ENCODE data around the gene KLK10. TPM values are rescaled to one million over a fixed set of nuclear protein-coding genes. Genes with fewer than 3 reads are reported as not detected.

Gene KLK10
- total and polyA plus RNA-seq, 2 donors (not counting 1 experiment from before 2014, with no cell fraction given), result 0.03 TPM; not detected in 1

GRCh38 chr19:51029718-51030117, 10.2 kb upstream of the KLK10 start:
- H4K20me1 ChIP-seq (ENCODE audit: control insufficient read depth, extremely low read depth, insufficient read depth, low read length), result no peaks in the 10 kb centered on the region
- no peaks in the 10 kb centered on the region for H3K79me2 ChIP-seq (ENCODE audit: control insufficient read depth, insufficient read depth, low read length)
- TF ChIP-seq CTCF (conservative IDR thresholded peaks at IDR 0.05 in 1 of 2, IDR thresholded peaks at IDR 0.05 in 1 of 2; ENCODE audit: low read depth in 1 of 2, low read length in 2 of 2), result no peak
- no peak for TF ChIP-seq EZH2 (IDR thresholded peaks at IDR 0.05; ENCODE audit: low read length, missing control alignments)
- H3K27me3 ChIP-seq (ENCODE audit: control insufficient read depth, insufficient read depth, low read length), result no peaks in the 10 kb centered on the region
- H3K9ac ChIP-seq (ENCODE audit: insufficient read depth, low read length), result no peak overlapping the region
- H2AFZ ChIP-seq (ENCODE audit: low read length), result no peak overlapping the region
- no peaks in the 10 kb centered on the region for H3K9me3 ChIP-seq (ENCODE audit: control insufficient read depth, insufficient read depth, low read depth, low read length)
- H3K36me3 ChIP-seq (ENCODE audit: control insufficient read depth, insufficient read depth, low read length), result no peaks in the 10 kb centered on the region
- no peak overlapping the region for H3K4me2 ChIP-seq (ENCODE audit: extremely low read depth, insufficient read depth, low read length)
- no peaks in the 10 kb centered on the region for H3K4me1 ChIP-seq (ENCODE audit: control insufficient read depth, extremely low read depth, insufficient read depth, low read length)
- H3K27ac ChIP-seq (ENCODE audit: insufficient read depth, low read length), result no peak overlapping the region
- H3K4me3 ChIP-seq (replicated peaks in 1 of 4; ENCODE audit: control extremely low read depth in 1 of 4, insufficient read depth in 1 of 4, low read depth in 3 of 4, low read length in 4 of 4), result no peak overlapping the region
- DNase-seq (ENCODE audit: low read depth in 2 of 2), result no peak

GRCh38 chr19:51027873-51028272, 8.4 kb upstream of the KLK10 start:
- no peaks in the 10 kb centered on the region for H3K79me2 ChIP-seq (ENCODE audit: control insufficient read depth, insufficient read depth, low read length)
- no peaks in the 10 kb centered on the region for H3K9me3 ChIP-seq (ENCODE audit: control insufficient read depth, insufficient read depth, low read depth, low read length)
- H3K4me3 ChIP-seq (replicated peaks in 1 of 4; ENCODE audit: control extremely low read depth in 1 of 4, insufficient read depth in 1 of 4, low read depth in 3 of 4, low read length in 4 of 4), result no peak overlapping the region
- H3K4me1 ChIP-seq (ENCODE audit: control insufficient read depth, extremely low read depth, insufficient read depth, low read length), result no peaks in the 10 kb centered on the region
- DNase-seq (ENCODE audit: low read depth in 2 of 2), result no peak
- no peak overlapping the region for H3K9ac ChIP-seq (ENCODE audit: insufficient read depth, low read length)
- no peak overlapping the region for H2AFZ ChIP-seq (ENCODE audit: low read length)
- no peaks in the 10 kb centered on the region for H3K27me3 ChIP-seq (ENCODE audit: control insufficient read depth, insufficient read depth, low read length)
- no peak overlapping the region for H3K4me2 ChIP-seq (ENCODE audit: extremely low read depth, insufficient read depth, low read length)
- no peak overlapping the region for H3K27ac ChIP-seq (ENCODE audit: insufficient read depth, low read length)
- H3K36me3 ChIP-seq (ENCODE audit: control insufficient read depth, insufficient read depth, low read length), result no peaks in the 10 kb centered on the region
- H4K20me1 ChIP-seq (ENCODE audit: control insufficient read depth, extremely low read depth, insufficient read depth, low read length), result no peaks in the 10 kb centered on the region
- no peak for TF ChIP-seq CTCF (conservative IDR thresholded peaks at IDR 0.05 in 1 of 2, IDR thresholded peaks at IDR 0.05 in 1 of 2; ENCODE audit: low read depth in 1 of 2, low read length in 2 of 2)
- TF ChIP-seq EZH2 (IDR thresholded peaks at IDR 0.05; ENCODE audit: low read length, missing control alignments), result no peak

- H3K4me1 ChIP-seq (ENCODE audit: control insufficient read depth, extremely low read depth, insufficient read depth, low read length), result no peaks in the 10 kb centered on the region
- no peak overlapping the region for H3K9ac ChIP-seq (ENCODE audit: insufficient read depth, low read length)
- H3K27me3 ChIP-seq (ENCODE audit: control insufficient read depth, insufficient read depth, low read length), result no peaks in the 10 kb centered on the region
- no peak overlapping the region for H3K4me3 ChIP-seq (replicated peaks in 1 of 4; ENCODE audit: control extremely low read depth in 1 of 4, insufficient read depth in 1 of 4, low read depth in 3 of 4, low read length in 4 of 4)
- H3K79me2 ChIP-seq (ENCODE audit: control insufficient read depth, insufficient read depth, low read length), result no peaks in the 10 kb centered on the region
- DNase-seq (ENCODE audit: low read depth in 2 of 2), result no peak
- no peaks in the 10 kb centered on the region for H3K36me3 ChIP-seq (ENCODE audit: control insufficient read depth, insufficient read depth, low read length)
- H3K4me2 ChIP-seq (ENCODE audit: extremely low read depth, insufficient read depth, low read length), result no peak overlapping the region
- no peaks in the 10 kb centered on the region for H3K9me3 ChIP-seq (ENCODE audit: control insufficient read depth, insufficient read depth, low read depth, low read length)
- H3K27ac ChIP-seq (ENCODE audit: insufficient read depth, low read length), result no peak overlapping the region
- H4K20me1 ChIP-seq (ENCODE audit: control insufficient read depth, extremely low read depth, insufficient read depth, low read length), result no peaks in the 10 kb centered on the region
- TF ChIP-seq CTCF (conservative IDR thresholded peaks at IDR 0.05 in 1 of 2, IDR thresholded peaks at IDR 0.05 in 1 of 2; ENCODE audit: low read depth in 1 of 2, low read length in 2 of 2) (no peak), EZH2 (IDR thresholded peaks at IDR 0.05; ENCODE audit: low read length, missing control alignments) (no peak)
- no peak overlapping the region for H2AFZ ChIP-seq (ENCODE audit: low read length)
Observed at GRCh38 chr19:51027126-51027806, 7.8 kb upstream of the KLK10 start.

Data from fibroblast of lung (primary cell).